GM23338 (cell line): ENCODE measurements around the gene GLOD5.

Experiments used
- CREB1 ChIP-seq: fragments of 250-450 bp; sonication (Bioruptor Pico); IDR thresholded peaks from 2 replicates; pipeline ENCODE4 v1.5.0; 2020; ENCODE audit warnings: low read depth, mild to moderate bottlenecking, moderate library complexity
- CTCF ChIP-seq, 2 experiments: fragments of 200-600 bp in 1 of 2; sonication (generic) in 1 of 2; conservative IDR thresholded peaks; 2 replicates each; pipeline versions ENCODE4 v1.5.1 to v1.6.1; 2016 to 2017; ENCODE audit warnings: antibody characterized with exemption in 2 of 2, low read depth in 2 of 2, mild to moderate bottlenecking in 2 of 2, moderate library complexity in 1 of 2
- EZH2 ChIP-seq: fragments of 200-600 bp; sonication (generic); IDR thresholded peaks from one replicate; pipeline ENCODE4 v1.8.0; 2017; ENCODE audit warnings: antibody characterized with exemption, mild to moderate bottlenecking, low read depth; ENCODE audit not compliant: unreplicated experiment
- EZH2phosphoT487 ChIP-seq: fragments of 200-600 bp; sonication (generic); IDR thresholded peaks from one replicate; pipeline ENCODE4 v1.8.1; 2018; ENCODE audit warnings: antibody characterized with exemption; ENCODE audit not compliant: unreplicated experiment
- NANOG ChIP-seq: IDR thresholded peaks from 2 replicates; pipeline ENCODE4 v1.6.1; 2016; ENCODE audit warnings: antibody characterized with exemption, borderline replicate concordance

GRCh38 chrX:48818098-48818497 lies 56.6 kb downstream of the GLOD5 start:
- TF ChIP-seq CTCF (conservative IDR thresholded peaks at IDR 0.05; ENCODE audit: low read depth in 2 of 2) = no peak
- TF ChIP-seq CREB1 (CRISPR knock-in tag) = no peak
- no peak for TF ChIP-seq EZH2
- TF ChIP-seq NANOG = no peak
- TF ChIP-seq EZH2phosphoT487 = no peak
